Measurements from ENCODE around the gene SORCS2. TPM values are rescaled to one million over a fixed set of nuclear protein-coding genes. Genes with fewer than 3 reads are reported as not detected.

The SORCS2 gene
- total and polyA plus RNA-seq, 2 of the 4 experiments (the other 2 are of a cell fraction): 0.36 to 0.62 TPM

DNA sequence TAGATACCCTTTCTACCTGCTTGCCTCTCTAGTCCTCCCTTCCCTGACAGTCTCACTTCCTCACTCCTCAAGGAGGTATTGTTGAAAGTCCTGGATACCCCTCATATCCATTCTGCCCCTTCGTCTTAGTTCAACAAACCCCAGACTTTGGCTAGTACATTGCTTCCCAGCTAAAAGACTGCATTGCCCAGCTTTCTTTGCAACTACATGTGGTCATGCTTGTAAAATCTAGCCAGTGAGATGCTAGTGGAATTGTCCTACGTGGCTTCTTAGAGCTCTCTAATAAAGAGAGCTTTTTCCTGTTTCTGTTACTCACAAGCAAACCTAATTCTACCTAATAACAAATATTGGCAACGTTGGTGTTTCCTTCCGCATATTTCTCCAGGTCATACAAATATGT, 480.3 kb downstream of the SORCS2 start:
- Histone ChIP-seq H2AK5ac (ENCODE audit: low read depth, low read length) (no peak overlapping the region), H2BK20ac (ENCODE audit: low read depth, low read length) (no peak overlapping the region), H3K9me3 (ENCODE audit: control insufficient read depth, insufficient read depth, low read length) (0 out of 2 replicates have a peak, but pooled peaks cover 2% of the 10 kb centered on the region), H4K5ac (ENCODE audit: low read depth, low read length) (no peak overlapping the region), H2BK15ac (ENCODE audit: low read depth, low read length) (no peak overlapping the region), H3K18ac (ENCODE audit: low read depth, low read length) (no peak overlapping the region), H3K56ac (ENCODE audit: extremely low read depth, insufficient read depth, low read length) (no peak overlapping the region), H2AFZ (replicated peaks; ENCODE audit: low read length, poor library complexity) (no peak overlapping the region), H2BK5ac (ENCODE audit: low read depth, low read length, poor library complexity, severe bottlenecking) (no peak overlapping the region), H3K23ac (ENCODE audit: low read depth, low read length) (no peak overlapping the region), H3K79me1 (ENCODE audit: low read depth in 1 of 2, low read length in 2 of 2) (no peaks in the 10 kb centered on the region), H3K4me2 (ENCODE audit: low read depth, low read length) (no peak overlapping the region), H2AK9ac (replicated peaks; ENCODE audit: low read depth, low read length, poor library complexity) (no peak overlapping the region), H3K27ac (ENCODE audit: insufficient read depth, low read length) (no peak overlapping the region), H4K8ac (ENCODE audit: low read depth in 2 of 2, low read length in 2 of 2) (no peak overlapping the region), H3K36me3 (ENCODE audit: control insufficient read depth, insufficient read depth, low read length) (no peaks in the 10 kb centered on the region), H4K20me1 (ENCODE audit: insufficient read depth, low read length) (no peaks in the 10 kb centered on the region), H3K27me3 (ENCODE audit: control insufficient read depth, insufficient read depth, low read length) (peaks cover 37% of the 10 kb centered on the region), H2BK120ac (ENCODE audit: low read depth, low read length) (no peak overlapping the region), H3K4ac (ENCODE audit: low read depth, low read length) (no peak overlapping the region), H3K4me1 (ENCODE audit: control insufficient read depth, insufficient read depth, low read length) (no peaks in the 10 kb centered on the region), H4K91ac (ENCODE audit: insufficient read depth, low read depth, low read length) (no peak overlapping the region), H3K14ac (replicated peaks; ENCODE audit: low read depth, low read length) (no peak overlapping the region), H3K4me3 (ENCODE audit: insufficient read depth, low read depth, low read length) (no peak overlapping the region), H3K9ac (ENCODE audit: low read depth, low read length) (no peak overlapping the region), H3K9me1 (ENCODE audit: insufficient read depth, low read length) (no peaks in the 10 kb centered on the region)
- no CpG with 5 or more reads among the region's 4 CpGs for WGBS, 2 experiments (ENCODE audit: extremely low coverage in 2 of 2, insufficient read length in 1 of 2)
- no peak for TF ChIP-seq POLR2A (IDR thresholded peaks at IDR 0.05; ENCODE audit: low read depth, low read length)
- TF ChIP-seq, protein P1, sequence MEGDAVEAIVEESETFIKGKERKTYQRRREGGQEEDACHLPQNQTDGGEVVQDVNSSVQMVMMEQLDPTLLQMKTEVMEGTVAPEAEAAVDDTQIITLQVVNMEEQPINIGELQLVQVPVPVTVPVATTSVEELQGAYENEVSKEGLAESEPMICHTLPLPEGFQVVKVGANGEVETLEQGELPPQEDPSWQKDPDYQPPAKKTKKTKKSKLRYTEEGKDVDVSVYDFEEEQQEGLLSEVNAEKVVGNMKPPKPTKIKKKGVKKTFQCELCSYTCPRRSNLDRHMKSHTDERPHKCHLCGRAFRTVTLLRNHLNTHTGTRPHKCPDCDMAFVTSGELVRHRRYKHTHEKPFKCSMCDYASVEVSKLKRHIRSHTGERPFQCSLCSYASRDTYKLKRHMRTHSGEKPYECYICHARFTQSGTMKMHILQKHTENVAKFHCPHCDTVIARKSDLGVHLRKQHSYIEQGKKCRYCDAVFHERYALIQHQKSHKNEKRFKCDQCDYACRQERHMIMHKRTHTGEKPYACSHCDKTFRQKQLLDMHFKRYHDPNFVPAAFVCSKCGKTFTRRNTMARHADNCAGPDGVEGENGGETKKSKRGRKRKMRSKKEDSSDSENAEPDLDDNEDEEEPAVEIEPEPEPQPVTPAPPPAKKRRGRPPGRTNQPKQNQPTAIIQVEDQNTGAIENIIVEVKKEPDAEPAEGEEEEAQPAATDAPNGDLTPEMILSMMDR (conservative IDR thresholded peaks at IDR 0.05; ENCODE audit: low read depth, low read length): no peak
- no peak for TF ChIP-seq RAD21 (IDR thresholded peaks at IDR 0.05; ENCODE audit: low read length)
- TF ChIP-seq SMC3 (IDR thresholded peaks at IDR 0.05; ENCODE audit: low read depth, low read length): no peak
- TF ChIP-seq MAZ (IDR thresholded peaks at IDR 0.05; ENCODE audit: borderline replicate concordance, low read depth, low read length): no peak
- TF ChIP-seq RFX5 (IDR thresholded peaks at IDR 0.05; ENCODE audit: low read depth, low read length): no peak
- no peak for TF ChIP-seq MAFK (IDR thresholded peaks at IDR 0.05; ENCODE audit: low read depth, low read length)
- TF ChIP-seq, protein P2, sequence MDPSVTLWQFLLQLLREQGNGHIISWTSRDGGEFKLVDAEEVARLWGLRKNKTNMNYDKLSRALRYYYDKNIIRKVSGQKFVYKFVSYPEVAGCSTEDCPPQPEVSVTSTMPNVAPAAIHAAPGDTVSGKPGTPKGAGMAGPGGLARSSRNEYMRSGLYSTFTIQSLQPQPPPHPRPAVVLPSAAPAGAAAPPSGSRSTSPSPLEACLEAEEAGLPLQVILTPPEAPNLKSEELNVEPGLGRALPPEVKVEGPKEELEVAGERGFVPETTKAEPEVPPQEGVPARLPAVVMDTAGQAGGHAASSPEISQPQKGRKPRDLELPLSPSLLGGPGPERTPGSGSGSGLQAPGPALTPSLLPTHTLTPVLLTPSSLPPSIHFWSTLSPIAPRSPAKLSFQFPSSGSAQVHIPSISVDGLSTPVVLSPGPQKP (IDR thresholded peaks at IDR 0.05; ENCODE audit: borderline replicate concordance, low read depth, low read length): no peak
- TF ChIP-seq RCOR1 (IDR thresholded peaks at IDR 0.05; ENCODE audit: insufficient replicate concordance, low read length): no peak
- ATAC-seq (ENCODE audit: low read depth) (no peak), DNase-seq (no peak)
- in situ Hi-C loops (cut with MboI; ENCODE audit: low sequenced_read_pairs) (no loop called here), dilution Hi-C loops (cut with HindIII; ENCODE audit: low sequenced_read_pairs, unreplicated experiment) (no loop called here), intact Hi-C loops (cut with micrococcal nuclease) (no loop called here)
- CTCF ChIA-PET: no interaction called here
- no TSS peak for BruUV-seq (replicated peaks)
- POLR2A ChIA-PET (ENCODE audit: unreplicated experiment): no interaction called here
